Mesenchymal stem cell (in vitro differentiated cells and primary cell): Measurements from ENCODE around the gene ZRANB3.

ENCODE experiments used
- DNase-seq: peaks from one replicate; pipeline ENCODE4 v3.0.0-alpha.2; 2013
- H2AFZ ChIP-seq: one replicate; pipeline ENCODE4 v1.6.1; 2013; ENCODE audit warnings: low read depth, mild to moderate bottlenecking, control low read depth, inconsistent platforms, low read length, moderate library complexity
- H2AK5ac ChIP-seq: 2 replicates; pipeline ENCODE4 v1.6.1; 2013; ENCODE audit warnings: low read length, moderate library complexity, mild to moderate bottlenecking, inconsistent platforms; ENCODE audit not compliant: severe bottlenecking
- H2BK120ac ChIP-seq: one replicate; pipeline ENCODE4 v1.6.1; 2013; ENCODE audit warnings: low read depth, mild to moderate bottlenecking, inconsistent platforms, low read length, moderate library complexity
- H2BK12ac ChIP-seq, 2 experiments: one replicate each; pipeline ENCODE4 v1.6.1; 2013; ENCODE audit warnings: inconsistent platforms in 2 of 2, low read length in 2 of 2, mild to moderate bottlenecking in 2 of 2, moderate library complexity in 2 of 2, control low read depth in 1 of 2
- H2BK15ac ChIP-seq: one replicate; pipeline ENCODE4 v1.6.1; 2013; ENCODE audit warnings: mild to moderate bottlenecking, low read depth, inconsistent platforms; ENCODE audit not compliant: poor library complexity, severe bottlenecking
- H2BK5ac ChIP-seq: 2 replicates; pipeline ENCODE4 v1.6.1; 2013; ENCODE audit warnings: low read depth, mild to moderate bottlenecking, low read length, control low read depth, inconsistent platforms; ENCODE audit not compliant: poor library complexity, severe bottlenecking
- H3K14ac ChIP-seq, 2 experiments: one replicate each; pipeline ENCODE4 v1.6.1; 2013; ENCODE audit warnings: inconsistent platforms in 2 of 2, low read length in 2 of 2, control low read depth in 1 of 2, mild to moderate bottlenecking in 1 of 2, moderate library complexity in 1 of 2
- H3K18ac ChIP-seq, 2 experiments: one replicate each; pipeline ENCODE4 v1.6.1; 2013; ENCODE audit warnings: inconsistent platforms in 2 of 2, low read length in 2 of 2, control low read depth in 1 of 2, low read depth in 1 of 2, mild to moderate bottlenecking in 1 of 2
- H3K23ac ChIP-seq, 2 experiments: one replicate each; pipeline ENCODE4 v1.6.1; 2013; ENCODE audit warnings: inconsistent platforms in 2 of 2, low read length in 2 of 2, mild to moderate bottlenecking in 2 of 2, moderate library complexity in 2 of 2, control low read depth in 1 of 2
- H3K27ac ChIP-seq: 2 replicates; pipeline ENCODE4 v1.5.1; 2013; ENCODE audit warnings: mild to moderate bottlenecking, moderate library complexity, low read length, control low read depth, inconsistent platforms; ENCODE audit not compliant: poor library complexity, severe bottlenecking
- H3K27me3 ChIP-seq, 2 experiments: 2 replicates each; pipeline versions ENCODE4 v1.6.1 to v1.7.0; 2013; ENCODE audit warnings: low read length in 2 of 2, mild to moderate bottlenecking in 2 of 2, moderate library complexity in 2 of 2, control low read depth in 1 of 2, inconsistent platforms in 1 of 2; ENCODE audit not compliant: control insufficient read depth in 1 of 2, insufficient read depth in 1 of 2
- H3K36me3 ChIP-seq, 2 experiments: 2 replicates each; pipeline versions ENCODE4 v1.6.1 to v1.7.0; 2013; ENCODE audit warnings: low read length in 2 of 2, control low read depth in 1 of 2, inconsistent platforms in 1 of 2, low read depth in 1 of 2, mild to moderate bottlenecking in 1 of 2; ENCODE audit not compliant: insufficient read depth in 2 of 2, control insufficient read depth in 1 of 2
- H3K4ac ChIP-seq, 2 experiments: one replicate each; pipeline ENCODE4 v1.6.1; 2013; ENCODE audit warnings: inconsistent platforms in 2 of 2, low read length in 2 of 2, mild to moderate bottlenecking in 2 of 2, moderate library complexity in 2 of 2, control low read depth in 1 of 2, low read depth in 1 of 2
- H3K4me1 ChIP-seq: 2 replicates; pipeline ENCODE4 v1.6.1; 2013; ENCODE audit warnings: low read depth, low read length, control low read depth; ENCODE audit not compliant: control insufficient read depth, insufficient read depth
- H3K4me2 ChIP-seq: 2 replicates; pipeline ENCODE4 v1.6.1; 2013; ENCODE audit warnings: low read length, mild to moderate bottlenecking, inconsistent platforms; ENCODE audit not compliant: poor library complexity, severe bottlenecking
- H3K4me3 ChIP-seq, 2 experiments: 2 replicates each; pipeline versions ENCODE4 v1.5.1 to v1.7.0; 2013; ENCODE audit warnings: low read length in 2 of 2, mild to moderate bottlenecking in 2 of 2, control low read depth in 1 of 2, low read depth in 1 of 2; ENCODE audit not compliant: insufficient read depth in 1 of 2
- H3K79me1 ChIP-seq: replicated peaks from 2 replicates; pipeline ENCODE4 v1.6.1; 2013; ENCODE audit warnings: mild to moderate bottlenecking, control low read depth, low read length, inconsistent platforms; ENCODE audit not compliant: poor library complexity, severe bottlenecking
- H3K9ac ChIP-seq: 2 replicates; pipeline ENCODE4 v1.7.0; 2013; ENCODE audit warnings: mild to moderate bottlenecking, low read length, moderate library complexity
- H3K9me3 ChIP-seq: 2 replicates; pipeline ENCODE4 v1.7.0; 2013; ENCODE audit warnings: mild to moderate bottlenecking, low read length; ENCODE audit not compliant: control insufficient read depth
- H4K8ac ChIP-seq: one replicate; pipeline ENCODE4 v1.6.1; 2013; ENCODE audit warnings: inconsistent platforms, mild to moderate bottlenecking, low read length, moderate library complexity
- H4K91ac ChIP-seq: one replicate; pipeline ENCODE4 v1.6.1; 2013; ENCODE audit warnings: mild to moderate bottlenecking, low read length, inconsistent platforms
- WGBS: methylation state at CpG from one replicate; pipeline ENCODE4 v1.1.7; 2013; ENCODE audit warnings: mixed read lengths; 5-methylcytosine and 5-hydroxymethylcytosine counted together

The ZRANB3 gene

DNA sequence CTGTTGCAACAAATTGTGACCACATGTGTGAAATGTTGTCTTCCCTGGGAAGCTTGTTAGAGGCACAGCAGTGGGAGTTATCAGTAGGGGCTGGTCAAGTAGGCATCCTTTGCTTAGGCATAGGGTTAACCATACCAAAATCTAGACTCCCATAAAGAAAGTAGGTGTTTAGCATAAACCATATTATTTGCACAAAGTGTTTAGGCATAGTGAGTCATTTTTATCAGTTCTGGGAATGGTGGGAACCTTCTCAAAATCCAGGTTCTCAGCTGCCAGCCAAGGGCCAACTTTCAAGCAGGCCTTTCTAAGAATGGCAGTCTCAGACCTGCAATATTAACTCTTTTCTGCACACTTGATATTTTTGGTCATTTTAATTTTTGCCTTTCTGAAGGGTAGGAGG, 390.4 kb downstream of the ZRANB3 start:
- H3K18ac ChIP-seq, result no peak overlapping the region

DNA sequence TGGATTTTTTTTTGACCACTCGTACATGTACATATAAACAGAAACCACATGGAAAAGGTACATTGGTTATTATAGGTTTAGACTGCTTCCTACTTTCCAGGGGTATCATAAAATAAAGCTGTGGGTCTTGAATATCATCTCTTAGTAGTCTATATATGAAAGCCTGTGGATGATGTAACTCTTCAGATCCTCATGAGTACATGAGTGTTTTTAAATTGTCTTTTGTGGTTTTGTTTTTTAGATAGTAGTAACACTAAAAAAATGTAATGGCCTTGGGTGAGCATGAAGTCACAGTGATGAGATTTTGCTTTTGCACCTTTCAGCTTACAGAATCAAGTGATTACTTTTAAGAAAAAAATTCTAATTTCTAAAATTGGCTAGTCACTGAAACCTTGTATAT, 398.7 kb downstream of the ZRANB3 start:
- peak; percentile 34 for DNase-seq
- Histone ChIP-seq H4K8ac (no peak overlapping the region), H3K36me3 (peaks cover 10 to 84% of the 10 kb centered on the region in 2 experiments), H2BK15ac (no peak overlapping the region), H3K9me3 (no peaks in the 10 kb centered on the region), H3K4me3 (no peak overlapping the region), H3K4ac (no peak overlapping the region), H3K79me1 (peaks cover 6% of the 10 kb centered on the region), H3K4me2 (no peak overlapping the region), H3K14ac (no peak overlapping the region), H2BK5ac (no peak overlapping the region), H3K27ac (no peak overlapping the region), H2BK120ac (no peak overlapping the region), H4K91ac (no peak overlapping the region), H3K4me1 (no peaks in the 10 kb centered on the region), H2BK12ac (no peak overlapping the region), H3K18ac (no peak overlapping the region), H2AFZ (no peak overlapping the region), H2AK5ac (no peak overlapping the region), H3K9ac (no peak overlapping the region), H3K27me3 (no peaks in the 10 kb centered on the region), H3K23ac (no peak overlapping the region)
- no CpG with 5 or more reads among the region's 1 CpG for WGBS

More for the DNA sequence above, 390.4 kb downstream of the ZRANB3 start:
- no peak overlapping the region for H2BK5ac ChIP-seq
- no peak overlapping the region for H3K9ac ChIP-seq
- H4K8ac ChIP-seq, result no peak overlapping the region
- H3K4ac ChIP-seq, result no peak overlapping the region
- H3K36me3 ChIP-seq, result peaks cover 20 to 76% of the 10 kb centered on the region in 2 experiments
- no peaks in the 10 kb centered on the region for H3K27me3 ChIP-seq
- H4K91ac ChIP-seq, result no peak overlapping the region
- peaks cover 19% of the 10 kb centered on the region for H3K9me3 ChIP-seq
- no peak overlapping the region for H2BK15ac ChIP-seq
- no peak overlapping the region for H2BK120ac ChIP-seq
- peaks cover 17% of the 10 kb centered on the region for H3K79me1 ChIP-seq
- H3K4me3 ChIP-seq, result no peak overlapping the region
- H3K23ac ChIP-seq, result no peak overlapping the region
- H2AFZ ChIP-seq, result no peak overlapping the region
- H3K14ac ChIP-seq, result no peak overlapping the region
- H3K4me2 ChIP-seq, result no peak overlapping the region
- DNase-seq, result no peak
- H3K27ac ChIP-seq, result no peak overlapping the region
- H2AK5ac ChIP-seq, result no peak overlapping the region
- H2BK12ac ChIP-seq, result no peak overlapping the region
- H3K4me1 ChIP-seq, result peaks cover 5% of the 10 kb centered on the region

DNA sequence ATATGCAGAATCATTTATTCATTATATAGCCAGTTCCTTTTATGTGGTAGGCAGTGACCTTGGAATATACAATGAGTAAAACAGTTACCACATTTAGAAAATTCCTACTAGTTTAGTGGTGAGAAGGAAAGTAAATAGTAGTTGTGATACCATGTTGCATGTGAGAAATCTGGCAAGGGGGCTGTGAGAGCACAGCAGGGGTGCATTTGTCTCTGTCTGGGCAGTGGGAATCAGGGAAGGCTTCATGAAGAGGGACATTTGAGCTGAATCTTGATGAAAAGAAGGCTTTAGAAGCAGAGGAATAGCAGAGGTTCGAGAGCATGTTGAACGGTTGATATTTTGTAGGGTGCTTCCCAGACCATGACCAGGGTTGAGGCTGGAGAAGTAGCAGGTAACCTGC, 400.3 kb downstream of the ZRANB3 start:
- Histone ChIP-seq H3K9ac (no peak overlapping the region), H3K4me1 (no peaks in the 10 kb centered on the region), H2BK5ac (no peak overlapping the region), H3K14ac (no peak overlapping the region), H3K36me3 (peaks cover 8 to 81% of the 10 kb centered on the region in 2 experiments), H4K8ac (no peak overlapping the region), H3K18ac (no peak overlapping the region), H2AFZ (no peak overlapping the region), H3K9me3 (no peaks in the 10 kb centered on the region), H3K4ac (no peak overlapping the region), H2BK12ac (no peak overlapping the region), H3K4me3 (no peak overlapping the region), H3K27me3 (no peaks in the 10 kb centered on the region), H3K23ac (no peak overlapping the region), H3K4me2 (no peak overlapping the region), H2AK5ac (no peak overlapping the region), H3K79me1 (peaks cover 6% of the 10 kb centered on the region), H2BK120ac (no peak overlapping the region), H4K91ac (no peak overlapping the region), H3K27ac (no peak overlapping the region), H2BK15ac (no peak overlapping the region)
- WGBS, result 92% methylated on average over 2 of the region's 2 CpGs
- DNase-seq, result no peak

DNA sequence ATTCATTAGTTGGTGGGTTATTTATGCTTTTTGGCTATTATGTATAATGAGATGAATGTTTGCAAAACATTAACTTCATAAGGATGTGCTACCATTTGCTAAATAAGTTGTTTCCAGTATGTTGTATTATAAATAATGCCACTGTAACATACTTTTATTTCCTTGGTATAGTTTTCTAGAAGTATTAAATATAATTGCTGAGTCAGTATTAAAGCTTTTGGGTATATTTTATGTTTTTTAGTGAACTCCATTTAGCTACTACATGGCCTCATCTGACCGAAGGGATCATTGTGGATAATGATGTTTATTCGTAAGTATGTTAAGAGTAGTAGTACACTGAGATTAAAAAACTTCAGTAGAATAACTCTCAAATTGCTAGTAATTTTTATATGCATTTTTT, 405.1 kb downstream of the ZRANB3 start:
- peaks cover 2% of the 10 kb centered on the region for H3K4me1 ChIP-seq
- H4K8ac ChIP-seq, result no peak overlapping the region
- H2BK12ac ChIP-seq, result no peak overlapping the region
- no peak overlapping the region for H3K9ac ChIP-seq
- H3K23ac ChIP-seq, result no peak overlapping the region
- H2AFZ ChIP-seq, result no peak overlapping the region
- H2BK120ac ChIP-seq, result no peak overlapping the region
- no peaks in the 10 kb centered on the region for H3K9me3 ChIP-seq
- no peak overlapping the region for H3K18ac ChIP-seq
- no peak overlapping the region for H3K14ac ChIP-seq
- H3K36me3 ChIP-seq, result peaks cover 11 to 74% of the 10 kb centered on the region in 2 experiments
- WGBS, result no CpG with 5 or more reads among the region's 2 CpGs
- peaks cover 12% of the 10 kb centered on the region for H3K79me1 ChIP-seq
- H3K4ac ChIP-seq, result no peak overlapping the region
- no peak overlapping the region for H2BK15ac ChIP-seq
- DNase-seq, result no peak
- H3K27ac ChIP-seq, result no peak overlapping the region
- no peak overlapping the region for H2BK5ac ChIP-seq
- H3K27me3 ChIP-seq, result no peaks in the 10 kb centered on the region
- H3K4me2 ChIP-seq, result no peak overlapping the region
- H4K91ac ChIP-seq, result no peak overlapping the region
- no peak overlapping the region for H2AK5ac ChIP-seq
- H3K4me3 ChIP-seq, result no peak overlapping the region
